Aorta (tissue), 5 donors: ENCODE results near the gene CCNL2. TPM values are rescaled to one million over a fixed set of nuclear protein-coding genes. Genes with fewer than 3 reads are reported as not detected.
"Not testable (repeated sequence)": the region's sequence is repeated elsewhere in the genome, so short reads cannot be mapped to it uniquely, and the experiment has no call there.

Experiments
- ATAC-seq: fragments of 200-7000 bp; cut with Tn5 transposase; one replicate; pipeline ENCODE4 v1.9.1; 2022; ENCODE audit warnings: moderate library complexity; ENCODE audit not compliant: low FRiP score
- DNase-seq, 2 donors: peaks; one replicate each; pipeline ENCODE4 v3.0.0-alpha.2; 2020
- H3K27ac ChIP-seq, 2 donors: one replicate each; pipeline ENCODE4 v1.5.1; 2013; ENCODE audit warnings: low read length in 2 of 2, mild to moderate bottlenecking in 2 of 2, moderate library complexity in 2 of 2, control low read depth in 1 of 2, inconsistent platforms in 1 of 2, low read depth in 1 of 2
- H3K27me3 ChIP-seq, 2 donors: one replicate each; pipeline ENCODE4 v1.6.1; 2013; ENCODE audit warnings: control low read depth in 1 of 2, low read length in 1 of 2, mild to moderate bottlenecking in 1 of 2, moderate library complexity in 1 of 2; ENCODE audit not compliant: insufficient read depth in 2 of 2, control insufficient read depth in 1 of 2
- H3K36me3 ChIP-seq, 2 donors: one replicate each; pipeline ENCODE4 v1.6.1; 2013; ENCODE audit warnings: control low read depth in 1 of 2, low read length in 1 of 2, mild to moderate bottlenecking in 1 of 2; ENCODE audit not compliant: insufficient read depth in 2 of 2, control insufficient read depth in 1 of 2
- H3K4me1 ChIP-seq, 2 donors: one replicate each; pipeline ENCODE4 v1.6.1; 2013; ENCODE audit warnings: low read length in 2 of 2, control low read depth in 1 of 2, mild to moderate bottlenecking in 1 of 2, moderate library complexity in 1 of 2; ENCODE audit not compliant: insufficient read depth in 2 of 2, control insufficient read depth in 1 of 2
- H3K4me3 ChIP-seq, 2 donors: one replicate each; pipeline ENCODE4 v1.5.1; 2013; ENCODE audit warnings: low read length in 2 of 2, control low read depth in 1 of 2, mild to moderate bottlenecking in 1 of 2
- H3K9me3 ChIP-seq: one replicate; pipeline ENCODE4 v1.6.1; 2013; ENCODE audit warnings: mild to moderate bottlenecking, low read length; ENCODE audit not compliant: control insufficient read depth
- WGBS, 2 donors: extraction: QIAGEN DNeasy Blood & Tissue Kit; methylation state at CpG; one replicate each; pipeline ENCODE4 v1.1.7; 2013; 5-methylcytosine and 5-hydroxymethylcytosine counted together
- intact Hi-C, 2 donors: fragments of 100-400 bp; cut with DNase I; formaldehyde crosslinking; loops; one replicate each; pipeline versions ENCODE4 v1.14.2 to v1.15.0; 2022
- polyA plus RNA-seq, 2 donors: library from polyadenylated mRNA; stranded (reverse); fragments of 200-250 nt; gene quantifications; one replicate each; pipeline ENCODE4 v1.2.3, GENCODE V29; 2013
- total RNA-seq, 2 donors: library from RNA; stranded (reverse); fragmentation: NEBNext Ultra II Directional; extraction: Animal tissue kit (Norgen Biotek cat#: 25700); gene quantifications; one replicate each; pipeline ENCODE4 v1.2.1, GENCODE V29; 2021
- donor health status: healthy with polysubstance abuse.
- donor health status: Bipolar disorder and iron deficiency.
- donor health status: DM: no; HTN: no; CAD: no.
- donor health status: DM: no; HTN: no; CAD: no.
- donor health status: DM: yes; HTN: yes; CAD: no.

Gene CCNL2
- total and polyA plus RNA-seq, 4 donors = 34.6 to 409 (median 200) TPM

DNA sequence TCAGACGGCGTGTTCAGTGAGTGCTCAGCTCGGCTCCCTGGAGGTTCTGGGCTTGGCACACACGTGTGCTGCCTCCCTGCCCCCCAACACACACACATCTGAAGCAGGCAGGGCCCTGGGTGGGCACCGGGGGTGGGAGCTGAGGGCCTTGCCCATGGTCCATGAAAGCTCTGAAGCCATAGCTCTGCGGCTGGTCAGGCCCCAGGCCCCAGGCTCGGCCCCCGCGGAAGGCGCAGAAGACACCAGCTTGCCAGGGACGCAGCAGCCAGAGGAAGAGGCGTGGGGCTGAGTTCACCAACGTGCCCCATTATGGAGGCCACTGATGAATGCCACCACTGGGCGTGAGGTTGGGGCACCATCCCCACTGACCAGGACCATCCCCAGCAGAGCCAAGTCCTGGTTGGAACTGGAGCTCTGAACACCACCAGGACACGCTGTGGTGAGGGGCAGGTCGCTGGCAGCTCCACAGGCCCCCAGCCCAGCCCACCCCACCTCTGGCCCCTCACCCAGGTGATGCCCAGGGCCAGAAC, 28.3 kb downstream of the CCNL2 start:
- no peak overlapping the region for H3K27ac ChIP-seq

DNA sequence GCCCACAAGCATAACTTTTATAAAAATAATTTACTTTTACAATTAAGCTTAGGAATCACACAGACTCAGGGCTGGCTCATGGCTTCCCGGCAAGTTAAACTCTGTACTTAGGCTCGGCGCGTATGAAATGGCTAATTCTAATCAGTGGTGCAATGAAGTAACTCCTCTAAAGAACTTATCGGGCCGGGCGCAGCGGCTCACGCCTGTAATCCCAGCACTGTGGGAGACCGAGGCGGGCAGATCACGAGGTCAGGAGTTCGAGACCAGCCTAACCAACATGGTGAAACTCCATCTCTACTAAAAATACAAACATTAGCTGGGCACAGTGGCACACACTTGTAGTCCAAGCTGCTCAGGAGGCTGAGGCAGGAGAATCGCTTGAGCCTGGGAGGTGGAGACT, 29.0 kb downstream of the CCNL2 start:
- WGBS, 2 donors = 91 to 93% methylated on average over 14 of the region's 14 CpGs
- H3K9me3 ChIP-seq, H3K36me3 ChIP-seq, intact Hi-C loops, H3K27me3 ChIP-seq, H3K4me1 ChIP-seq, DNase-seq, H3K27ac ChIP-seq, H3K4me3 ChIP-seq, ATAC-seq: not testable (repeated sequence)

More for the DNA sequence above, 28.3 kb downstream of the CCNL2 start:
- Histone ChIP-seq H3K4me3 (no peak overlapping the region), H3K9me3 (no peaks in the 10 kb centered on the region), H3K4me1 (no peaks in the 10 kb centered on the region), H3K36me3 (no peaks in the 10 kb centered on the region), H3K27me3 (no peaks in the 10 kb centered on the region)
- DNase-seq (no peak), ATAC-seq (no peak)
- WGBS, 2 donors = 79 to 80% methylated on average over 13 to 16 of the region's 16 CpGs
- intact Hi-C loops = no loop called here

- Histone ChIP-seq H3K9me3 (no peaks in the 10 kb centered on the region), H3K27me3 (no peaks in the 10 kb centered on the region), H3K27ac (no peak overlapping the region), H3K4me3 (no peak overlapping the region), H3K36me3 (no peaks in the 10 kb centered on the region), H3K4me1 (no peaks in the 10 kb centered on the region)
- intact Hi-C loops = no loop called here
- ATAC-seq = no peak
- no peak for DNase-seq
- 97 to 98% methylated on average over 5 of the region's 5 CpGs for WGBS, 2 donors
These were observed 31.8 kb downstream of the CCNL2 start for GRCh38 chr1:1367315-1367714.

GRCh38 chr1:1366699-1367066, 32.5 kb downstream of the CCNL2 start:
- no peak overlapping the region for H3K27ac ChIP-seq
- H3K4me1 ChIP-seq = no peaks in the 10 kb centered on the region
- H3K9me3 ChIP-seq = no peaks in the 10 kb centered on the region
- H3K36me3 ChIP-seq = no peaks in the 10 kb centered on the region
- no peak for ATAC-seq
- H3K27me3 ChIP-seq = no peaks in the 10 kb centered on the region
- no peak for DNase-seq
- WGBS, 2 donors = 97 to 98% methylated on average over 3 of the region's 3 CpGs
- intact Hi-C loops = no loop called here
- H3K4me3 ChIP-seq = no peak overlapping the region

GRCh38 chr1:1365875-1366698, 33.0 kb downstream of the CCNL2 start:
- Histone ChIP-seq H3K4me1 (no peaks in the 10 kb centered on the region), H3K27me3 (no peaks in the 10 kb centered on the region), H3K36me3 (no peaks in the 10 kb centered on the region), H3K27ac (no peak overlapping the region), H3K4me3 (no peak overlapping the region), H3K9me3 (no peaks in the 10 kb centered on the region)
- 83 to 85% methylated on average over 10 of the region's 10 CpGs for WGBS, 2 donors
- intact Hi-C loops = no loop called here
- ATAC-seq = no peak
- DNase-seq = no peak

- Histone ChIP-seq H3K4me3 (no peak overlapping the region), H3K36me3 (no peaks in the 10 kb centered on the region), H3K27me3 (no peaks in the 10 kb centered on the region), H3K27ac (no peak overlapping the region), H3K4me1 (no peaks in the 10 kb centered on the region), H3K9me3 (no peaks in the 10 kb centered on the region)
- ATAC-seq (no peak), DNase-seq (no peak)
- intact Hi-C loops = no loop called here
- 84 to 85% methylated on average over 14 of the region's 14 CpGs for WGBS, 2 donors
These were observed 34.9 kb downstream of the CCNL2 start for GRCh38 chr1:1364266-1364665.

- H3K36me3 ChIP-seq = no peaks in the 10 kb centered on the region
- 31 to 47% methylated on average over 13 of the region's 13 CpGs for WGBS, 2 donors
- no peak overlapping the region for H3K4me3 ChIP-seq
- H3K9me3 ChIP-seq = no peaks in the 10 kb centered on the region
- H3K27me3 ChIP-seq = no peaks in the 10 kb centered on the region
- DNase-seq (peak; percentile 69 to 78), ATAC-seq (no peak)
- intact Hi-C loops = no loop called here
- no peak overlapping the region for H3K27ac ChIP-seq
- H3K4me1 ChIP-seq = no peaks in the 10 kb centered on the region
These were observed 37.1 kb downstream of the CCNL2 start for GRCh38 chr1:1361982-1362423.

DNA sequence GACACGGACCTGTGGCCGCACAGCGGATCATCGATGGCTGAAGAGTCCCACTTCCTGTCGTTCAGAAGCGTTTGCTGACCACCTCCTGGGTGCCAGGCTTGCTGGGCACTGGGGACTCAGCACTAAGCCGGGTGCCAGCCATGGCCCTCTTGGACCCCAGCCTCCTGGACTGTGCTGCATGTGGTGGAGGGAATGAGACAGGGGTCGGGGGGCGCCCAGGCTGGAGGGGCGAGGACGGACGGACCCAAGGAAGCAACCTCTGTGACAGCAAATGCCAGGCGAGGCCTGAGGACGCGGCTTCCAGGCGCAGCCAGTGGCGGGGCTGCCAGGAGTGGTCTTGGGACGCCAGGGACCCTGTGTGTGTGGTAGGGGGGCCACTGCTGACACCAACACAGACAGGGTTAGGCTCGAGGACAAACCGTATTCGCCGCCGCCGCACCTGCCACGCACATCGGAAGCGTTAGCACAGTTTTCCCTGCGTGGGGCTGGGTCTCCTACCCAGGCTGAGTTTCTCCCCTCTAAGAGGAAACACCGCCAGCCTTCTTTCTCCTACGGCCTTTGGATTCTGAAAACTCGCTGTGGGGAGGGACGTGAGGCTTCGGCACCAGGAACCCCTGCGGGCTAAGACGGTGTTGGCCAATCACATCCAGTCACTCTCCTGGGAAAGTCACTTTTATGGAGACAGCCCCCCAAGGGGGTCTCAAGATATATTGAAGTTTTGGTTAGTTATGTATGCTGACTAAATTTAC, 37.7 kb downstream of the CCNL2 start:
- Histone ChIP-seq H3K27ac (peak overlapping the region in 1 of 2 donors; percentile 49), H3K4me1 (no peaks in the 10 kb centered on the region), H3K9me3 (no peaks in the 10 kb centered on the region), H3K27me3 (no peaks in the 10 kb centered on the region), H3K36me3 (no peaks in the 10 kb centered on the region), H3K4me3 (no peak overlapping the region)
- intact Hi-C loops = no loop called here
- DNase-seq = peak in 1 of 2 donors; percentile 74
- 74% methylated on average over 35 of the region's 35 CpGs for WGBS, 2 donors
- ATAC-seq = no peak
